AG09309 (cell line): ENCODE results near the gene PPP1R12C.

Experiments used
- DNase-seq: peaks from one replicate; pipeline ENCODE4 v3.0.0-alpha.2; 2010; ENCODE audit warnings: low read depth
- H3K4me3 ChIP-seq: 2 replicates; pipeline ENCODE4 v1.5.1; 2011; ENCODE audit warnings: mild to moderate bottlenecking, low read depth, low read length, moderate library complexity; ENCODE audit not compliant: control insufficient read depth
- CTCF ChIP-seq: IDR thresholded peaks from 2 replicates; pipeline ENCODE4 v1.5.1; 2011; ENCODE audit warnings: mild to moderate bottlenecking, low read depth, low read length, inconsistent platforms; ENCODE audit not compliant: insufficient read depth, control insufficient read depth; ENCODE audit errors: missing control alignments

Gene PPP1R12C

GRCh38 chr19:55083004-55083850 lies 34.2 kb downstream of the PPP1R12C start:
- no peak for TF ChIP-seq CTCF
- H3K4me3 ChIP-seq, result no peak overlapping the region
- DNase-seq, result no peak

- no peak for DNase-seq
- no peak for TF ChIP-seq CTCF
- no peak overlapping the region for H3K4me3 ChIP-seq
These were observed 35.2 kb downstream of the PPP1R12C start for GRCh38 chr19:55082020-55082851.

GRCh38 chr19:55081770-55082019 lies 35.7 kb downstream of the PPP1R12C start:
- TF ChIP-seq CTCF, result no peak
- no peak for DNase-seq
- no peak overlapping the region for H3K4me3 ChIP-seq

GRCh38 chr19:55080968-55081769 lies 36.3 kb downstream of the PPP1R12C start:
- H3K4me3 ChIP-seq, result peak overlapping the region; percentile 17
- DNase-seq, result no peak
- no peak for TF ChIP-seq CTCF

GRCh38 chr19:55080121-55080967 lies 37.1 kb downstream of the PPP1R12C start:
- DNase-seq, result no peak
- H3K4me3 ChIP-seq, result no peak overlapping the region

More at GRCh38 chr19:55080121-55080967, 37.1 kb downstream of the PPP1R12C start:
- TF ChIP-seq CTCF, result no peak
